Mammary epithelial cell (primary cell): Measurements from ENCODE around the gene S100A7A.
"Not testable (repeated sequence)": the region's sequence is repeated elsewhere in the genome, so short reads cannot be mapped to it uniquely, and the experiment has no call there.

ENCODE experiments used
- EZH2 ChIP-seq: IDR thresholded peaks from 2 replicates; pipeline ENCODE4 v1.6.1; 2012; ENCODE audit warnings: low read length, inconsistent platforms, borderline replicate concordance
- TF ChIP-seq, protein P1 (sequence below), 2 donors: IDR thresholded peaks in 1 of 2; conservative IDR thresholded peaks in 1 of 2; 2 replicates each; pipeline ENCODE4 v1.5.1; 2011 to 2012; ENCODE audit warnings: inconsistent platforms in 2 of 2, low read length in 2 of 2, mild to moderate bottlenecking in 2 of 2, control low read depth in 1 of 2, low read depth in 1 of 2; ENCODE audit not compliant: insufficient read depth in 1 of 2; ENCODE audit errors: extremely low read depth in 1 of 2

DNA sequence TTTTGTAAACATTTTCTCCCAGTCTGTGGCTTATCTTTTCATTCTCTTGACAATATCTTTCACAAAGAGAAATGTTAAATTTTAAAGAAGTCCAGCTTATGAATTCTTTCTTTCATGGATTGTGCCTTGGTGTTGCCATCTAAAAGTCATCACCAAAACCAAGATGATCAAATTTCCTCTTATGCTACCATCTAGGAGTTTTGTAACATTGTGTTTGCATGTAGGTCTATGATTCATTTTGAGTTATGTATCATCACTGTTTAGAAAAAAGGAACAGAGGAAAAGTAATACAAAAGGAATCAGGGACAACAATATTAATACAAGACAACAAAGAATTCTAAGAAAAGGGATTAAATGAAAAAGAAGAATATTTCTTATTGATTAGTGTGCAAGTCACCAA lies 46.4 kb downstream of the S100A7A start:
- TF ChIP-seq, protein P1, sequence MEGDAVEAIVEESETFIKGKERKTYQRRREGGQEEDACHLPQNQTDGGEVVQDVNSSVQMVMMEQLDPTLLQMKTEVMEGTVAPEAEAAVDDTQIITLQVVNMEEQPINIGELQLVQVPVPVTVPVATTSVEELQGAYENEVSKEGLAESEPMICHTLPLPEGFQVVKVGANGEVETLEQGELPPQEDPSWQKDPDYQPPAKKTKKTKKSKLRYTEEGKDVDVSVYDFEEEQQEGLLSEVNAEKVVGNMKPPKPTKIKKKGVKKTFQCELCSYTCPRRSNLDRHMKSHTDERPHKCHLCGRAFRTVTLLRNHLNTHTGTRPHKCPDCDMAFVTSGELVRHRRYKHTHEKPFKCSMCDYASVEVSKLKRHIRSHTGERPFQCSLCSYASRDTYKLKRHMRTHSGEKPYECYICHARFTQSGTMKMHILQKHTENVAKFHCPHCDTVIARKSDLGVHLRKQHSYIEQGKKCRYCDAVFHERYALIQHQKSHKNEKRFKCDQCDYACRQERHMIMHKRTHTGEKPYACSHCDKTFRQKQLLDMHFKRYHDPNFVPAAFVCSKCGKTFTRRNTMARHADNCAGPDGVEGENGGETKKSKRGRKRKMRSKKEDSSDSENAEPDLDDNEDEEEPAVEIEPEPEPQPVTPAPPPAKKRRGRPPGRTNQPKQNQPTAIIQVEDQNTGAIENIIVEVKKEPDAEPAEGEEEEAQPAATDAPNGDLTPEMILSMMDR (conservative IDR thresholded peaks at IDR 0.05 in 1 of 2, IDR thresholded peaks at IDR 0.05 in 1 of 2; ENCODE audit: extremely low read depth in 1 of 2, insufficient read depth in 1 of 2, low read depth in 1 of 2, low read length in 2 of 2), result not testable (repeated sequence)
- TF ChIP-seq EZH2, result not testable (repeated sequence)
